Tibial nerve (tissue), 4 donors: Measurements from ENCODE around the gene RNF213. TPM values are rescaled to one million over a fixed set of nuclear protein-coding genes. Genes with fewer than 3 reads are reported as not detected.

Source experiments
- DNase-seq, 2 donors: peaks; one replicate each; pipeline ENCODE4 v3.0.0-alpha.2; 2019; ENCODE audit warnings: low spot score in 2 of 2
- H3K27ac ChIP-seq, 4 donors: fragments of 200-600 bp; sonication (generic) in 3 of 4; one replicate each; pipeline ENCODE4 v1.5.1; 2017 to 2019; ENCODE audit warnings: mild to moderate bottlenecking in 1 of 4
- H3K27me3 ChIP-seq, 2 donors: fragments of 200-600 bp; sonication (generic) in 1 of 2; one replicate each; pipeline versions ENCODE4 v1.5.1 to v1.6.0; 2017 to 2019
- H3K36me3 ChIP-seq, 3 donors: fragments of 200-600 bp; sonication (generic); one replicate each; pipeline ENCODE4 v1.5.1; 2018 to 2019
- H3K4me1 ChIP-seq, 4 donors: fragments of 200-600 bp; sonication (generic) in 3 of 4; one replicate each; pipeline ENCODE4 v1.5.1; 2017 to 2019
- H3K4me3 ChIP-seq, 4 donors: fragments of 200-600 bp; sonication (generic) in 3 of 4; one replicate each; pipeline ENCODE4 v1.5.1; 2017 to 2019; ENCODE audit warnings: mild to moderate bottlenecking in 1 of 4, moderate library complexity in 1 of 4
- H3K9me3 ChIP-seq, 4 donors: fragments of 200-600 bp; sonication (generic) in 3 of 4; one replicate each; pipeline ENCODE4 v1.5.1; 2017 to 2019
- EP300 ChIP-seq, 2 donors: sonication (generic); formaldehyde crosslinking; IDR thresholded peaks; one replicate each; pipeline ENCODE4 v1.6.1; 2017; ENCODE audit warnings: antibody characterized with exemption in 2 of 2, mild to moderate bottlenecking in 1 of 2
- POLR2A ChIP-seq, 2 donors: fragments of 450-650 bp; IDR thresholded peaks; one replicate each; pipeline ENCODE4 v1.6.1; 2017; ENCODE audit warnings: antibody characterized with exemption in 2 of 2, mild to moderate bottlenecking in 2 of 2, moderate library complexity in 2 of 2
- WGBS, 2 donors: methylation state at CpG; one replicate each; pipeline ENCODE4 v1.1.5; 2018; 5-methylcytosine and 5-hydroxymethylcytosine counted together
- total RNA-seq, 4 donors: library from RNA; depleted of rRNA; stranded (reverse); fragments of >200 nt; gene quantifications; one replicate each; pipeline ENCODE4 v1.1.0, GENCODE V29; 2016
- TF ChIP-seq, protein P1 (sequence below), 5 experiments: fragments of 200-600 bp in 3 of 5; fragments of 450-650 bp in 2 of 5; sonication (generic) in 3 of 5; IDR thresholded peaks; one replicate each; pipeline ENCODE4 v1.5.1; 2016 to 2019; ENCODE audit warnings: antibody characterized with exemption in 5 of 5, mild to moderate bottlenecking in 3 of 5, moderate library complexity in 2 of 5

The RNF213 gene
- total RNA-seq, 4 donors from 2014 or later: 107 to 148 (median 119) TPM

DNA sequence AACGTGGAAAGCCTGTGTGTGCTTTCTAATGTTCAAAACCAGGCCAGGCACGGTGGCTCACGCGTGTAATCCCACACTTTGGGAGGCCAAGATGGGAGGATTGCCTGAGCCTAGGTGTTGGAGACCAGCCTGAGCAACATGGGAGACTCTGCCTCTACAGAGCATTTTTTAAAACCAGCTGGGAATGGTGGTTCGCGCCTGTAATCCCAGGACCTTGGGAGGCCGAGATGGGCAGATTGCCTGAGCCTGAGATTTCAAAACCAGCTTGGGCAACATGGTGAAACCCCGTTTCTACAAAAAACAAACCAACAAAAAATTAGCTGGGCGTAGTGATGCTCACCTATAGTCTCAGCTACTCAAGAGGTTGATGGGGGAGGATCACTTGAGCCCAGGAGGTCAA, 26.4 kb downstream of the RNF213 start:
- Histone ChIP-seq H3K9me3 (no peaks in the 10 kb centered on the region), H3K4me1 (peaks cover 0 to 7% (median 0%) of the 10 kb centered on the region in 4 donors), H3K27ac (no peak overlapping the region), H3K27me3 (no peaks in the 10 kb centered on the region), H3K36me3 (peaks cover 3 to 71% (median 35%) of the 10 kb centered on the region in 3 donors), H3K4me3 (no peak overlapping the region)
- WGBS, 2 donors: 91 to 92% methylated on average over 9 of the region's 9 CpGs
- TF ChIP-seq, protein P1, sequence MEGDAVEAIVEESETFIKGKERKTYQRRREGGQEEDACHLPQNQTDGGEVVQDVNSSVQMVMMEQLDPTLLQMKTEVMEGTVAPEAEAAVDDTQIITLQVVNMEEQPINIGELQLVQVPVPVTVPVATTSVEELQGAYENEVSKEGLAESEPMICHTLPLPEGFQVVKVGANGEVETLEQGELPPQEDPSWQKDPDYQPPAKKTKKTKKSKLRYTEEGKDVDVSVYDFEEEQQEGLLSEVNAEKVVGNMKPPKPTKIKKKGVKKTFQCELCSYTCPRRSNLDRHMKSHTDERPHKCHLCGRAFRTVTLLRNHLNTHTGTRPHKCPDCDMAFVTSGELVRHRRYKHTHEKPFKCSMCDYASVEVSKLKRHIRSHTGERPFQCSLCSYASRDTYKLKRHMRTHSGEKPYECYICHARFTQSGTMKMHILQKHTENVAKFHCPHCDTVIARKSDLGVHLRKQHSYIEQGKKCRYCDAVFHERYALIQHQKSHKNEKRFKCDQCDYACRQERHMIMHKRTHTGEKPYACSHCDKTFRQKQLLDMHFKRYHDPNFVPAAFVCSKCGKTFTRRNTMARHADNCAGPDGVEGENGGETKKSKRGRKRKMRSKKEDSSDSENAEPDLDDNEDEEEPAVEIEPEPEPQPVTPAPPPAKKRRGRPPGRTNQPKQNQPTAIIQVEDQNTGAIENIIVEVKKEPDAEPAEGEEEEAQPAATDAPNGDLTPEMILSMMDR (IDR thresholded peaks at IDR 0.05): no peak
- TF ChIP-seq POLR2A (IDR thresholded peaks at IDR 0.05) (no peak), EP300 (IDR thresholded peaks at IDR 0.05) (no peak)
- DNase-seq: no peak

- H3K36me3 ChIP-seq: peaks cover 5 to 80% (median 39%) of the 10 kb centered on the region in 3 donors
- H3K27ac ChIP-seq: no peak overlapping the region
- no peak overlapping the region for H3K4me3 ChIP-seq
- peaks cover 0 to 7% (median 0%) of the 10 kb centered on the region in 4 donors for H3K4me1 ChIP-seq
- TF ChIP-seq EP300 (IDR thresholded peaks at IDR 0.05) (no peak), POLR2A (IDR thresholded peaks at IDR 0.05) (no peak)
- TF ChIP-seq, protein P1 (IDR thresholded peaks at IDR 0.05): no peak
- no peak for DNase-seq
- no peaks in the 10 kb centered on the region for H3K9me3 ChIP-seq
- 77 to 83% methylated on average over 18 to 22 of the region's 22 CpGs for WGBS, 2 donors
- no peaks in the 10 kb centered on the region for H3K27me3 ChIP-seq
Measured at GRCh38 chr17:80287806-80288567, 27.3 kb downstream of the RNF213 start.

DNA sequence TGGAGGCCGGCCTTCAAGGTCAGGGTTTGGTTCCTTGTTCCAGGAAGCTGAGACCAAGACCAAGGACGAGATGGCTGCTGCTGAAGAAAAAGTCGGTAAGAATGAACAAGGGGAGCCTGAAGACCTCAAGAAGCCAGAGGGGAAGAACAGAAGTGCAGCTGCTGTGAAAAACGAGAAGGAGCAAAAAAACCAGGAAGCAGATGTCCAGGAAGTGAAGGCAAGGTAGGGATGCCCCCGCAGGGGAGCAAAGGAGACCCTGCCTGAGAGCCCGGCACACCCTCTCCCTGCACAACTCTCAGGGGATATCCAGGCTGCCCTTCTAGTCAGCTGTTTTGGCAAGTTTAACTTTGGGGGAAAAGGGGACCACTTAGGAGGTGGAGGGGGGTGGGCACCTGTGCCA, 29.0 kb downstream of the RNF213 start:
- TF ChIP-seq, protein P1 (IDR thresholded peaks at IDR 0.05): no peak
- TF ChIP-seq EP300 (IDR thresholded peaks at IDR 0.05) (no peak), POLR2A (IDR thresholded peaks at IDR 0.05) (no peak)
- peaks cover 5 to 94% (median 48%) of the 10 kb centered on the region in 3 donors for H3K36me3 ChIP-seq
- DNase-seq: no peak
- peaks cover 0 to 2% (median 0%) of the 10 kb centered on the region in 4 donors for H3K4me1 ChIP-seq
- no peak overlapping the region for H3K4me3 ChIP-seq
- WGBS, 2 donors: 54 to 63% methylated on average over 6 of the region's 6 CpGs
- no peak overlapping the region for H3K27ac ChIP-seq
- H3K9me3 ChIP-seq: no peaks in the 10 kb centered on the region
- no peaks in the 10 kb centered on the region for H3K27me3 ChIP-seq

- TF ChIP-seq EP300 (IDR thresholded peaks at IDR 0.05): no peak
- TF ChIP-seq, protein P1 (IDR thresholded peaks at IDR 0.05): no peak
- H3K9me3 ChIP-seq: no peaks in the 10 kb centered on the region
- no peak overlapping the region for H3K4me3 ChIP-seq
- H3K36me3 ChIP-seq: peaks cover 5 to 94% (median 53%) of the 10 kb centered on the region in 3 donors
- no peak overlapping the region for H3K27ac ChIP-seq
- no peaks in the 10 kb centered on the region for H3K4me1 ChIP-seq
- 88 to 93% methylated on average over 19 to 25 of the region's 25 CpGs for WGBS, 2 donors
- no peaks in the 10 kb centered on the region for H3K27me3 ChIP-seq
- DNase-seq: no peak
Measured at GRCh38 chr17:80290156-80290555, 29.5 kb downstream of the RNF213 start.

DNA sequence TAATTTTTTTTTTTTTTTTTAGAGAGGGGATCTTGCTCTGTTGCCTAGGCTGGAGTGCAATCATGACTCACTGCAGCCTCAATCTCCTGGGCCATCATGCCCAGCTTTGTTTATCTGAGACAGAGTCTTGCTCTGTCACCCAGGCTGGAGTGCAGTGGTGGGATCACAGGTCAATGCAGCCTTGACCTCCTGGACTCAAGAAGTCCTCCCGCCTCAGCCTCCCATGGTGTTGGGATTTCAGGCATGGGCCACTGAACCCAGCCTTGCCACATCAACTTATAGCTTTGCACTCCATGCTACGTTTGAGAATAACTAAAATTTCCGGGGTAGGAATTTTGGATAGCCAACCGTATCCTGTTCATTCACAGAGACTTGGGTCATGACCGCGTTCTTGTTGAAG, 30.6 kb downstream of the RNF213 start:
- WGBS, 2 donors: 91 to 97% methylated on average over 6 of the region's 6 CpGs
- Histone ChIP-seq H3K4me3 (no peak overlapping the region), H3K27ac (no peak overlapping the region), H3K4me1 (no peaks in the 10 kb centered on the region), H3K36me3 (peaks cover 5 to 98% (median 63%) of the 10 kb centered on the region in 3 donors), H3K9me3 (no peaks in the 10 kb centered on the region), H3K27me3 (no peaks in the 10 kb centered on the region)
- no peak for TF ChIP-seq POLR2A (IDR thresholded peaks at IDR 0.05)
- no peak for TF ChIP-seq EP300 (IDR thresholded peaks at IDR 0.05)
- TF ChIP-seq, protein P1 (IDR thresholded peaks at IDR 0.05): no peak
- DNase-seq: no peak
